Lower leg skin (tissue), 4 donors: ENCODE data around the gene SQSTM1. TPM values are rescaled to one million over a fixed set of nuclear protein-coding genes. Genes with fewer than 3 reads are reported as not detected.

ENCODE experiments used
- DNase-seq, 2 donors: peaks; one replicate each; pipeline ENCODE4 v3.0.0-alpha.2; 2019; ENCODE audit warnings: low spot score in 2 of 2
- H3K4me3 ChIP-seq: fragments of 200-600 bp; sonication (generic); 2 replicates; pipeline ENCODE4 v1.5.1; 2017; ENCODE audit warnings: mild to moderate bottlenecking, low read depth; ENCODE audit not compliant: poor library complexity, severe bottlenecking
- CTCF ChIP-seq, 3 donors: fragments of 450-650 bp; IDR thresholded peaks; one replicate each; pipeline ENCODE4 v1.5.1; 2016; ENCODE audit warnings: antibody characterized with exemption in 3 of 3, mild to moderate bottlenecking in 3 of 3, moderate library complexity in 2 of 3
- POLR2A ChIP-seq, 2 donors: fragments of 450-650 bp; IDR thresholded peaks; one replicate each; pipeline ENCODE4 v1.6.1; 2016 to 2017; ENCODE audit warnings: antibody characterized with exemption in 2 of 2, mild to moderate bottlenecking in 1 of 2, moderate library complexity in 1 of 2
- WGBS, 2 donors: methylation state at CpG; one replicate each; pipeline ENCODE4 v1.1.5; 2018; 5-methylcytosine and 5-hydroxymethylcytosine counted together
- intact Hi-C: fragments of 100-400 bp; cut with DNase I; formaldehyde crosslinking; loops from one replicate; pipeline ENCODE4 v1.15.0; 2023; ENCODE audit warnings: low total_unique reads
- total RNA-seq, 4 donors: library from RNA; depleted of rRNA; stranded (reverse); fragments of >200 nt; gene quantifications; one replicate each; pipeline ENCODE4 v1.1.0, GENCODE V29; 2016

SQSTM1 gene
- total RNA-seq, 4 donors from 2014 or later, result 263 to 508 (median 298) TPM

- 93 to 95% methylated on average over 10 to 12 of the region's 18 CpGs for WGBS, 2 donors
- H3K4me3 ChIP-seq, result no peak overlapping the region
- DNase-seq, result no peak
- TF ChIP-seq POLR2A (IDR thresholded peaks at IDR 0.05) (no peak), CTCF (IDR thresholded peaks at IDR 0.05) (no peak)
- intact Hi-C loops, result no loop called here
These were observed 51.5 kb downstream of the SQSTM1 start for GRCh38 chr5:179872055-179872827.

GRCh38 chr5:179872828-179873575 lies 52.3 kb downstream of the SQSTM1 start:
- WGBS, 2 donors, result 90 to 91% methylated on average over 10 to 14 of the region's 14 CpGs
- H3K4me3 ChIP-seq, result no peak overlapping the region
- TF ChIP-seq CTCF (IDR thresholded peaks at IDR 0.05) (no peak), POLR2A (IDR thresholded peaks at IDR 0.05) (no peak)
- DNase-seq, result no peak
- intact Hi-C loops, result no loop called here

- intact Hi-C loops, result no loop called here
- WGBS, 2 donors, result 94 to 96% methylated on average over 7 of the region's 7 CpGs
- no peak for TF ChIP-seq CTCF (IDR thresholded peaks at IDR 0.05)
- TF ChIP-seq POLR2A (IDR thresholded peaks at IDR 0.05), result no peak
These were observed 52.9 kb downstream of the SQSTM1 start for GRCh38 chr5:179873588-179874110.

GRCh38 chr5:179874136-179874535 lies 53.4 kb downstream of the SQSTM1 start:
- intact Hi-C loops, result no loop called here
- 92% methylated on average over 3 of the region's 3 CpGs for WGBS, 2 donors
- TF ChIP-seq CTCF (IDR thresholded peaks at IDR 0.05) (no peak), POLR2A (IDR thresholded peaks at IDR 0.05) (no peak)
- DNase-seq, result no peak
- no peak overlapping the region for H3K4me3 ChIP-seq

More at GRCh38 chr5:179873588-179874110, 52.9 kb downstream of the SQSTM1 start:
- DNase-seq, result no peak
- H3K4me3 ChIP-seq, result no peak overlapping the region

GRCh38 chr5:179874536-179875292 lies 54.0 kb downstream of the SQSTM1 start:
- no peak for DNase-seq
- no peak overlapping the region for H3K4me3 ChIP-seq
- TF ChIP-seq CTCF (IDR thresholded peaks at IDR 0.05) (no peak), POLR2A (IDR thresholded peaks at IDR 0.05) (no peak)
- 94 to 98% methylated on average over 22 to 28 of the region's 28 CpGs for WGBS, 2 donors
- intact Hi-C loops, result no loop called here
